Measurements from ENCODE around the gene SLC2A9.

Gene SLC2A9

DNA sequence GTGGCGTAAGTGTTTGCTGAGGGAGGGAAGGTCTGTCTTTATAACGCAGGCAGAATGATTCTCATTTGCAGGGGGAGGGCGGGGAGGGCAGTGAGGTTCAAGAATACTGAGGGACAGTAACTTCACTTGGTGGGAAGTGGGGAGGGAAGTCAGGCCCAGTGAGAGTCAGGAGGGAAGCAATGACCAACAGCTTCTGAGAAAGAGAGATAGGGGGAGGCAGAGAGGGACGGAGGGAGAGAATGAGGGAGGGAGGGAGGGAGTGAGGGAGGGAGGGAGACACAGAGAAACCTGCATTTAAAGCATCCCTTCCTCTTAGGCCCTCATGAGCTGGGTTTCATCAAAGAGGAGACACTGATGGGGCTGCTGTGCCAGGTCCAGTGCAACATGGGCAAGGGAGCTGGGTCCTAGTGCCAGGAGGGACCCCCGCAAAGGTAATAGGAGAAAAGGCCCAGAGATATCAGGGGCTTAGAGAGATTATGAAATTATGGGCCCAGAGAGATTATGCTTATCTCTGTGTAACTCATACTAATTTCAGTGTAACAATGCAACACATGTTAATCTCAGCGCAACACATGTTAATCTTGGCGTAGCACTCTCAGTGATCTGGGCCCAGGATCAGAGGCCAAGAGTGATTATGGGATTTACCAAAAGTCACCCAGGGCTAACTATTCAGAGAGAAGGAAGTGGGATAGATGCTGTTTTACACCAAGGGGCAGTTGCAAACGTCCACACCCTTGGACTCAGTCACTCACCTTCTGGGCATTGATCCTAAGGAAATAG, 127.8 kb downstream of the SLC2A9 start:
- Histone ChIP-seq H3K4me2 (ENCODE audit: low read length) (no peak overlapping the region), H3K79me2 (ENCODE audit: low read length) (no peaks in the 10 kb centered on the region), H3K9me3 (ENCODE audit: insufficient read depth, low read length) (no peaks in the 10 kb centered on the region), H2AFZ (ENCODE audit: low read depth, low read length) (no peak overlapping the region), H3K27me3 (ENCODE audit: low read depth, low read length) (peaks cover 12% of the 10 kb centered on the region; the same call in 1 of the 2 replicates), H3K36me3 (replicated peaks; ENCODE audit: low read depth, low read length) (no peaks in the 10 kb centered on the region), H3K4me3 (ENCODE audit: low read length) (no peak overlapping the region), H4K20me1 (ENCODE audit: insufficient read depth, low read length) (no peaks in the 10 kb centered on the region), H3K9ac (ENCODE audit: low read length) (no peak overlapping the region), H3K27ac (ENCODE audit: low read length) (no peak overlapping the region), H3K4me1 (ENCODE audit: low read length) (peaks cover 5% of the 10 kb centered on the region; the same call in 1 of the 2 replicates)
- no peak for TF ChIP-seq EZH2phosphoT487 (IDR thresholded peaks at IDR 0.05; ENCODE audit: low read depth)
- TF ChIP-seq, protein P1, sequence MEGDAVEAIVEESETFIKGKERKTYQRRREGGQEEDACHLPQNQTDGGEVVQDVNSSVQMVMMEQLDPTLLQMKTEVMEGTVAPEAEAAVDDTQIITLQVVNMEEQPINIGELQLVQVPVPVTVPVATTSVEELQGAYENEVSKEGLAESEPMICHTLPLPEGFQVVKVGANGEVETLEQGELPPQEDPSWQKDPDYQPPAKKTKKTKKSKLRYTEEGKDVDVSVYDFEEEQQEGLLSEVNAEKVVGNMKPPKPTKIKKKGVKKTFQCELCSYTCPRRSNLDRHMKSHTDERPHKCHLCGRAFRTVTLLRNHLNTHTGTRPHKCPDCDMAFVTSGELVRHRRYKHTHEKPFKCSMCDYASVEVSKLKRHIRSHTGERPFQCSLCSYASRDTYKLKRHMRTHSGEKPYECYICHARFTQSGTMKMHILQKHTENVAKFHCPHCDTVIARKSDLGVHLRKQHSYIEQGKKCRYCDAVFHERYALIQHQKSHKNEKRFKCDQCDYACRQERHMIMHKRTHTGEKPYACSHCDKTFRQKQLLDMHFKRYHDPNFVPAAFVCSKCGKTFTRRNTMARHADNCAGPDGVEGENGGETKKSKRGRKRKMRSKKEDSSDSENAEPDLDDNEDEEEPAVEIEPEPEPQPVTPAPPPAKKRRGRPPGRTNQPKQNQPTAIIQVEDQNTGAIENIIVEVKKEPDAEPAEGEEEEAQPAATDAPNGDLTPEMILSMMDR (IDR thresholded peaks at IDR 0.05; ENCODE audit: low read depth, low read length), result no peak

DNA sequence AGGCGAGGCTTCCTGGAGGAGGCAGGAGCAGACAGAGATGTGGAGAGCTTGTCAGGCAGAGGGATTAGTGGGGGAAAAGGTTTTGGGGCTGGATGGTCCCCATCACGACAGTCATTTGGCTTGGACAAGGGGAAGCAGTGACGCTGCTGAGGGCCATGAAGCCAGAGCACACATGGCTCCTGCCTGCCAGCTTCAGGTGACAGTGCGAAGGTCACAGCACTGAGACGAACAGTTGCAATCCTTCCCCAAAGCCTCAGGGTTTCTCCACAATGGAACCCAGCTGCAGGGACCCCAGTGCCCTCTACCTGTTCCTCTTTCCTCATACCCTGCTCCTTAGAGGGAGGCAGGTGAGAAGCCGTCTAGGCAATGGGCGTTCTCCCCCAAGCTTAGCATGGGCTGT, 129.6 kb downstream of the SLC2A9 start:
- no peaks in the 10 kb centered on the region for H3K9me3 ChIP-seq (ENCODE audit: insufficient read depth, low read length)
- TF ChIP-seq, protein P1 (IDR thresholded peaks at IDR 0.05; ENCODE audit: low read depth, low read length), result no peak
- no peak for TF ChIP-seq EZH2phosphoT487 (IDR thresholded peaks at IDR 0.05; ENCODE audit: low read depth)
- H3K27ac ChIP-seq (ENCODE audit: low read length), result no peak overlapping the region
- H3K79me2 ChIP-seq (ENCODE audit: low read length), result no peaks in the 10 kb centered on the region
- no peak overlapping the region for H3K4me3 ChIP-seq (ENCODE audit: low read length)
- peaks cover 5% of the 10 kb centered on the region; the same call in 1 of the 2 replicates for H3K4me1 ChIP-seq (ENCODE audit: low read length)
- no peak overlapping the region for H2AFZ ChIP-seq (ENCODE audit: low read depth, low read length)
- no peak overlapping the region for H3K9ac ChIP-seq (ENCODE audit: low read length)
- no peaks in the 10 kb centered on the region for H4K20me1 ChIP-seq (ENCODE audit: insufficient read depth, low read length)
- peaks cover 12% of the 10 kb centered on the region; the same call in 1 of the 2 replicates for H3K27me3 ChIP-seq (ENCODE audit: low read depth, low read length)
- H3K4me2 ChIP-seq (ENCODE audit: low read length), result no peak overlapping the region
- no peaks in the 10 kb centered on the region for H3K36me3 ChIP-seq (replicated peaks; ENCODE audit: low read depth, low read length)

DNA sequence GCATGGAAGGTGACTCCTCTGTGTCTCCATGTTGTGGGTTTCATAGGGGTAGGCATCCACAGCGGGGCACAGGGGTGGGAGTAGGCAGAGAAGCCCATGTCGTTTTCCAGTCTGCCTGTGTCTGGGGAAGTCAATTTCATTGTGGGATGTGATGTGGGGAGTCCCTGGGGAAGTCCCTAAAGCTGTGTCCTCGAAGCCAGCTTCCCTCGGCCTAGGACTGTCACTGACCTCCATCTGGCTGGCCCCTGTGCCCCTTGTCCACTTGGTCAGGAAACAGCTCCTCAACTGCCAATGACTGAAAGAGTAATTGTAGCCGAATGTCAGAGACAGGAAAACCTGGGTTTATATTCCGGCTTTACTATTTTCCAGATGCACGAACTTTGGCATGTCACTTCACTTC, 130.2 kb downstream of the SLC2A9 start:
- no peaks in the 10 kb centered on the region for H3K9me3 ChIP-seq (ENCODE audit: insufficient read depth, low read length)
- H3K9ac ChIP-seq (ENCODE audit: low read length), result no peak overlapping the region
- no peak overlapping the region for H3K4me2 ChIP-seq (ENCODE audit: low read length)
- H3K36me3 ChIP-seq (replicated peaks; ENCODE audit: low read depth, low read length), result no peaks in the 10 kb centered on the region
- no peak overlapping the region for H3K4me3 ChIP-seq (ENCODE audit: low read length)
- H3K4me1 ChIP-seq (ENCODE audit: low read length), result peaks cover 5% of the 10 kb centered on the region; the same call in 1 of the 2 replicates
- no peak overlapping the region for H2AFZ ChIP-seq (ENCODE audit: low read depth, low read length)
- no peaks in the 10 kb centered on the region for H3K79me2 ChIP-seq (ENCODE audit: low read length)
- H3K27me3 ChIP-seq (ENCODE audit: low read depth, low read length), result peaks cover 10% of the 10 kb centered on the region; the same call in 1 of the 2 replicates
- no peak overlapping the region for H3K27ac ChIP-seq (ENCODE audit: low read length)
- TF ChIP-seq EZH2phosphoT487 (IDR thresholded peaks at IDR 0.05; ENCODE audit: low read depth), result no peak
- TF ChIP-seq, protein P1 (IDR thresholded peaks at IDR 0.05; ENCODE audit: low read depth, low read length), result no peak
- no peaks in the 10 kb centered on the region for H4K20me1 ChIP-seq (ENCODE audit: insufficient read depth, low read length)

DNA sequence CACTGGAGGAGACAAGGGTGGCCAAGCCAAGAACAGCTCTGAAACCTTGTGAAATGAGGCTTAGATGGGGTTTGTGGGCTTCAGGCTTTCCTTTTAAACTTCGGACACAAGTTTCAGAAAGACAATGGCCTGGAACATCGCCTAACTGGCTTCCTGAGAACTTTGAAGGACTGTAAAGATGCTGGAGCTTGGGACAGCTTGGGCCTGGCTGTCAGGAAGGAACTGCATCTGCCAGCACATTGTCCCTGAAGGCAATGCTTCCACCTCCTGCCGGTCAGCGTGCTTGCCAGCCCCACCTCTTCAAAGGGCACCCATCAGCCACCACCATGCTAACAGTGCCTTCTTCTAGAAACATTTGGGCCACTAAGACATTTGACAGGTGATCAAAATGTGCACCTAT, 132.0 kb downstream of the SLC2A9 start:
- no peak overlapping the region for H3K27ac ChIP-seq (ENCODE audit: low read length)
- H4K20me1 ChIP-seq (ENCODE audit: insufficient read depth, low read length), result no peaks in the 10 kb centered on the region
- H3K36me3 ChIP-seq (replicated peaks; ENCODE audit: low read depth, low read length), result no peaks in the 10 kb centered on the region
- H3K9me3 ChIP-seq (ENCODE audit: insufficient read depth, low read length), result no peaks in the 10 kb centered on the region
- no peak overlapping the region for H2AFZ ChIP-seq (ENCODE audit: low read depth, low read length)
- peaks cover 5% of the 10 kb centered on the region; the same call in 1 of the 2 replicates for H3K4me1 ChIP-seq (ENCODE audit: low read length)
- H3K27me3 ChIP-seq (ENCODE audit: low read depth, low read length), result peaks cover 6% of the 10 kb centered on the region; the same call in 1 of the 2 replicates
- H3K4me3 ChIP-seq (ENCODE audit: low read length), result no peak overlapping the region
- H3K79me2 ChIP-seq (ENCODE audit: low read length), result no peaks in the 10 kb centered on the region
- H3K9ac ChIP-seq (ENCODE audit: low read length), result no peak overlapping the region
- no peak overlapping the region for H3K4me2 ChIP-seq (ENCODE audit: low read length)
- no peak for TF ChIP-seq EZH2phosphoT487 (IDR thresholded peaks at IDR 0.05; ENCODE audit: low read depth)
- TF ChIP-seq, protein P1 (IDR thresholded peaks at IDR 0.05; ENCODE audit: low read depth, low read length), result no peak

All from OCI-LY3 (cell line).